GM04504 (cell line): ENCODE data around the gene ZNF628.

Experiments used
- DNase-seq: peaks from one replicate; pipeline ENCODE4 v3.0.0-alpha.2; 2012; ENCODE audit warnings: low read depth

Gene ZNF628

DNA sequence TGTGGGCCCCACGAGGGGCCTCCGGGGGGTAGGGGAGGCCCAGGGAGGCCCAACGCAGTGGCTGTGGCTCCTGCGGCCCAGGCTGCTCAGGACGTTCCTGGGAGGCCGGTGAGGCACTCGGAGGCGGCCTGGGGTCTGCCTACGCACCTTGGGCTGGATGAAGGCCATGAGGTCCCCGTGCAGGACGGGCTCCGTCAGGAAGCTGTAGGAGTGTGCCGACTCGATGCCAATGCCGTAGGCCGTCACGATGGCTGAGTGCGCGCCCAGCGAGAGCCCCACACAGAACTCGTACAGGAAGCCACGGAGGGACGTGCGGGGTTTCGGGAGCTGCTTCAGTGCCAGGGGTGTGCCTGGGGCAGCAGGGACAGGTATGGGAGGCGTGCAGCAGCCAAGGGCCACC is 54.6 kb downstream of the ZNF628 start:
- no peak for DNase-seq
